GM19043 (cell line): ENCODE results near the gene CNTNAP5.

ENCODE experiments used
- ATAC-seq: cut with Tn5 transposase; IDR thresholded peaks from one replicate; pipeline ENCODE4 v1.9.1; 2021; ENCODE audit warnings: low read depth; ENCODE audit not compliant: unreplicated experiment

Gene CNTNAP5

GRCh38 chr2:124145982-124146381, 120.9 kb downstream of the CNTNAP5 start:
- no peak for ATAC-seq

- no peak for ATAC-seq
Observed at GRCh38 chr2:124147552-124147951, 122.5 kb downstream of the CNTNAP5 start.

DNA sequence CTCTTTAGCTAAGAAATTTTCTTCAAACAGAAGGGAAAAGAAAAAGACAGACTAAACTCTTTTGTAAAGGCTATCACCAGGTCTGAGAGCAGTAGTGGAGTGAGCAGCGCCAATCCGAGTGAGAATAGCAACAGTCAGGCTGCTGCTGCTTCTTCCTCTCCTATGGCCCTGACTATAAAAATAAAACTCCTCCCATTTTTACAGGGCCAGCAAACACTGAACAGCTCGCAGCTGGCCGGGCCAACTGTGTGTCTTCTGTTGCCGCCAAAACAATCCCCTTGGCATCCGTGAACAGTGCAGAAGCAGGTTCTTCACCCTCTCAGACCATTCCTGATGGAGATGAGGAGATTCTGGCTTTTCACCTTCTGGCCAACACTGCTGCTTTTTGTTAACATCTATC, 124.5 kb downstream of the CNTNAP5 start:
- no peak for ATAC-seq

GRCh38 chr2:124151691-124152090, 126.6 kb downstream of the CNTNAP5 start:
- ATAC-seq = no peak

GRCh38 chr2:124153713-124154112, 128.6 kb downstream of the CNTNAP5 start:
- ATAC-seq = no peak

GRCh38 chr2:124159166-124159565, 134.1 kb downstream of the CNTNAP5 start:
- ATAC-seq = no peak

- ATAC-seq = no peak
Observed at GRCh38 chr2:124161542-124161941, 136.5 kb downstream of the CNTNAP5 start.

GRCh38 chr2:124162256-124162655, 137.2 kb downstream of the CNTNAP5 start:
- ATAC-seq = no peak

GRCh38 chr2:124163840-124164239, 138.8 kb downstream of the CNTNAP5 start:
- ATAC-seq = no peak

DNA sequence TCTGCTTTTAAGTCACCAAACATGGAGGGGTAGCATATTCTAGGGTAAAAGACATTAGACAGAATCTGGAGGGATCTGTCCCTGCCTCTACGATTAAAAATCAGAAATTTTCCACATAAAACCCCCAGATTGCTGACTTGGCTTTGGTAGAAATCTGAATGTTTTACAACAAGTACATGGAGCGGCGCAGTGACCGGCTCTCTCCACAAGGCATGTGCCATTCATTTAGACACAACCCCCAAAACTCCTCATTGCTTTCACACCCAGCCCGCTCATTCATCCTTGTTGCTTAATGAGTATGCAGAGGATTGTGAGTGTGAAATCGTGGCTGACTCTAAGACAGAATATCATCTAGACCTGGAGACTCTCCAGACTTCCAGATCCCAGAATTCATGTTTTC, 140.6 kb downstream of the CNTNAP5 start:
- no peak for ATAC-seq

GRCh38 chr2:124171472-124172063, 146.5 kb downstream of the CNTNAP5 start:
- ATAC-seq = no peak

DNA sequence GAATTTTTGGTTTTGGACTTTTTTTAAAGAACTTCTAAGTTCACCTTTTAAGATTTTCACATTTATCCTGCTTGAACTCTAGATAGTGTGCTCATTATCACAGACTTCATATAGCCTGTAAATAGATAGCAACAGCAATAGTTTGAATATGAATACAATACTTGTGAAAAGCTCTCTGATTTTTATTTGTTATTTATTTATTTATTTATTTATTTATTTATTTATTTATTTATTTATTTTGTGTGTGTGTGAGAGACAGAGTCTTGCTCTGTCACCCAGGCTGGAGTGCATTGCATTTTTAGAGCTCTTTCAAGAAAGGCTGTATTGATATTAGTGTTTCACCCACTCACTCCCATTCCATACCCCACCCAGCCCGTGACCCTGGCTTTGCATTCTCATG, 153.6 kb downstream of the CNTNAP5 start:
- no peak for ATAC-seq

- no peak for ATAC-seq
Observed at GRCh38 chr2:124180635-124181034, 155.5 kb downstream of the CNTNAP5 start.

DNA sequence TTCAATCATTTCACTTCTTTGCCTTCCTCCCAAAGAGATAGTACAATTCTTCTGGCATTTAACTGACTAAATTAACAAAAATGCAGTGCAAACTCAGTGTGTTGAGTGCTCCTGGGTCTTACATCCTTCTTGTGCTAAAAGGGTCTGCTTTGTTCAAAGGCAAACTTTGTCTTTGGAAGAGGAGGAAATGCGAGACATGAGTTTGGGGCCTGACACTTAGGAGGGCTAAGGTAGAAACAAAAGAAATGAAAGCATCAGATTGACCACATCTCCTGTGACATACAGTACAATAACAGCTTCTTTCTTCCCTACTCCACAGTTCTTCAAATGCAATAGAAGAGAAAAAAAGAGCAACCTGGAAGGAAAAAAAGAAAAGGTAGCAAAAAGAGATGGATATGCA, 161.7 kb downstream of the CNTNAP5 start:
- no peak for ATAC-seq

DNA sequence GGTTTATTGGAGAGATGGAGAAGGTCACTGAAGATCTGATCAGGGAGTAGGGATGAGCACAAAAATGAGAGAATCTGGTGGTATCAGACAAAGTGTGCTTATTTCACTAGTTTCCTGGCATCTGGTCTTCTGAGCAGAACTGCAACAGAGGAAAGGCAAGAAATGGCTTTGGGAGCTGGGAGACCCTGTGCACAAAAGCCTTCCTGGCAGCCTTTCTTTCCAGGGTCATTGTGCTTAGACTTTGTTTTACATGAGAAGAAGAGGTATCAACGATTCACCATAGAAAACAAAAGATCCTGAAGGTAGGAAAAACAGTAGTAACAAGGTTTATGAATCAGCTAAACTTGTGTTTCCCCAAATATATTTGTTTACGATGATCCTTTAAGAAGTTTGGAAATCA, 162.9 kb downstream of the CNTNAP5 start:
- ATAC-seq = no peak

- no peak for ATAC-seq
Observed at GRCh38 chr2:124193706-124194105, 168.6 kb downstream of the CNTNAP5 start.

- no peak for ATAC-seq
Observed at GRCh38 chr2:124201713-124202112, 176.6 kb downstream of the CNTNAP5 start.

DNA sequence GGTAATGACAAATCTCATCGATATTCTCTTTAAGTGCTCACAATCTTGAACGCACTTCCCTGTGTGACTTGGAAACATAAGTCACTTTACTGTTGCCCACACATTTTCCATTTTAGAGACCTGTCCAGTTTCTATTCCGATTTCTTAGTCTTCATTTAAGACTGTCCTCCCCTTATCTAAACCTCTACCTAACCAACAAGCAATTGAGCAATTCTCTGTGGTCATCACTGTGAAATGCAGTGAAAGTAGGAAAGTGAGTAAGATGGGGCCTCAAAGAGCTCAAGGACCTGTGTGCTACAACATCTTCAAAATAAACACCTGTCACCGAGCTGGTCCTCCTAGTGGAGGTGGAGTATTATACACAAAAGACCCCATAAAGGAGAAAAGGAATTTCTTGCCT, 184.4 kb downstream of the CNTNAP5 start:
- ATAC-seq = no peak

DNA sequence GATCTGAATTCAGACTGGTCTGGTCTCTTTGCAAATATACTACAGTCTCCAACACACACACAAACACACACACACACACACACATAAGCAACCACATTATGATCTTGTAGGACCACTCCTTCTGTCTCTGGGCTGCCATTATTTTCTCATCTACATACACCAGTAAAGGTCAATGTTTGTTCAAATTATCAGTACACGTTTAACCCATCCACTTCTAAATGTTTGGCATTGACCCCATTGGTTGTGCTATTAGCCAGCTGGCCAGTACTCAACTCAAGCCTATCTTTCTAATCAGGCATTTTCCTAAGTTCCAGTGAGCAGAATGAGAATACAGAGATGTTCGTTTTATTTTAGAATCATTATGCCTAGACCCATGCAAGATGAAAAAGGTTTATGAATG, 186.4 kb downstream of the CNTNAP5 start:
- ATAC-seq = no peak

DNA sequence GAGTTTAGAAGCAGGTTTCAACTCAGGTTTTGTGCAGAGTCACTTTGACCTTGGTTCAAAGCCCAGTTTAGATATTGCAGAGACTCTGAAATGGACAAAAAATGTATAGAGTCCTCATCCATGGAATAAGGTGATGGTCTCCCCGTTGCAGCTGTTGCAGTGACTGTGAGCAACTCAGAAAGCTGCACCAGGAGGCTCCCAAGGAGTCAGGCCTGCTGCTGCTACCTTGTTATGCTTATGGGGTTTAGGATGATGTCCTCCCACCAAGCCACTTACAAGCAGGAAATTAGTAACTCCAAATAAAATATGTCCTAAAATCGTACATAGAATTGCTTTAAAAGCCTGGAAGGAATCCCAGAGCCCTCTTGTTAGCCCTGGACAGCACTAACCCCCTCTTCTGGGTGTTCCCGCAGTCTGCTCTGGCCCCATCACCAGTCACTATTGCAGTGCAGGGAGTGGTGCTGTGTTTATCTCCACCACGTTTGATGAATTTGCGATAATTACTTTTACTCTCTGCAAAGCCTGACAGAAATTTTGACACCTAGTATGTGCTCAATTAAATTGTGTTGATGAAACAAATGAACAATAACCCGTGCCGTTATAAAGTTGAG, 189.0 kb downstream of the CNTNAP5 start:
- no peak for ATAC-seq

- ATAC-seq = no peak
Observed at GRCh38 chr2:124246170-124246569, 221.1 kb downstream of the CNTNAP5 start.

DNA sequence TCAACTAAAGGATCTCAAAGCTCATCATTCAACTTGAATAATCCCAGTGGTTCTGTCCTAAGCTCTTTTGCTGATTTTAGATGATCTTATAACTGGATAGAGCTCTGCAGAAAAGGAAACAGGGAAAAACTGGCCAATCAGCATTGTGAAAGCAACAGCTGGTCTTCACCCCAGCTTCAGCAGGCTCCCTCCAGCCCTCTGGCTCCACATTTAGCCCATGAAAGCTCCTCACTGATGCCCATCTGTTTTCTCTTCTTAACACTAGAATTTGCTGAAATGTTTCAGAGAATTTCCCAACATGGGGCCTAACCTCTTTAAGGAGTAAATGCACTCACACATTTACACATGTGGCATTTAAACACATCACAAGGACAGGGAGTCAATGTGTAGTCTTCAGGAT, 223.3 kb downstream of the CNTNAP5 start:
- ATAC-seq = no peak

GRCh38 chr2:124250433-124250832, 225.3 kb downstream of the CNTNAP5 start:
- no peak for ATAC-seq
